Erythroblast (primary cell): ENCODE measurements around the gene APLP2.
"Not testable (repeated sequence)": the region's sequence is repeated elsewhere in the genome, so short reads cannot be mapped to it uniquely, and the experiment has no call there.

Source experiments
- DNase-seq, 2 experiments: peaks; one replicate each; lab custom pipeline; 2025; lab: John Stamatoyannopoulos, UW
- GATA1 ChIP-seq: IDR thresholded peaks from 2 replicates; pipeline ENCODE4 v1.6.1; 2011; ENCODE audit warnings: low read depth, mild to moderate bottlenecking, control low read depth, low read length, moderate library complexity
- POLR2A ChIP-seq: IDR thresholded peaks from 2 replicates; pipeline ENCODE4 v1.6.1; 2011; ENCODE audit warnings: mild to moderate bottlenecking, low read length

APLP2 gene

DNA sequence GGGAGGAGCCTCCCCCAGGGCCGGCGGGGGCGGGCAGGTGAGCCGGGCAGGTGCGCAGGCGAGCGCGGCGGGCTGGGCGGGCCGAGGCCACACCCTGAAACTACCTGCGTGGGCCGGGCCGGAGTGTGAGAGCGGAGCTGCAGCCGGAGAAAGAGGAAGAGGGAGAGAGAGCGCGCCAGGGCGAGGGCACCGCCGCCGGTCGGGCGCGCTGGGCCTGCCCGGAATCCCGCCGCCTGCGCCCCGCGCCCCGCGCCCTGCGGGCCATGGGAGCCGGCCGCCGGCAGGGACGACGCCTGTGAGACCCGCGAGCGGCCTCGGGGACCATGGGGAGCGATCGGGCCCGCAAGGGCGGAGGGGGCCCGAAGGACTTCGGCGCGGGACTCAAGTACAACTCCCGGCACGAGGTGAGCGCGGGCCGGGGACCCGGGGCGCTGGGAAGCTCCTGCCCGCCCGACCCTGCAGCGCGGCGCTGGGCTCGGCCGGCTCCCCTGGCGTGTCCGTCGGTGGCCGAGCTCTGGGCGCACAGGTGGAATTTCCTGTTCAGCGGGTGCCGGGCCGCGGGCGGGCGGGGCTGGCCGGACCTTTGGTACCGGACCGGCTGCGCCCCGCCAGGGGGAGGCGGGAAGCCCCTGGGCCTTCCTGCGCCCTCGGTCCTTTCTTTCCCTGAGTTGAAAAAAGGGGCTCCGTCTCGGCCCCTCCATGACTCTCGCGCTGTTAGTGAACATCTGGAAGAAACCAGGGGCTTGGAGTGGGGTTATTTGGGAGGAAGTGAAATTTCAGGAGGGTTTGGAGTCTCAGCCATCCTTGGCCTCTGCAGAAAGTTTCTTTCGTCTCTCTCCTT lies 90.2 kb downstream of the APLP2 start, which contains the start of gene ST14:
Gene ST14 (plus strand): TSS at position 126 of the 841 bp plus-strand sequence. CDS start 198 bp downstream, at position 324.
- TF ChIP-seq POLR2A (no peak), GATA1 (no peak)
- DNase-seq = no peak

- DNase-seq = no peak
- TF ChIP-seq POLR2A (no peak), GATA1 (no peak)
Observed at GRCh38 chr11:130160498-130161155, 90.9 kb downstream of the APLP2 start.

DNA sequence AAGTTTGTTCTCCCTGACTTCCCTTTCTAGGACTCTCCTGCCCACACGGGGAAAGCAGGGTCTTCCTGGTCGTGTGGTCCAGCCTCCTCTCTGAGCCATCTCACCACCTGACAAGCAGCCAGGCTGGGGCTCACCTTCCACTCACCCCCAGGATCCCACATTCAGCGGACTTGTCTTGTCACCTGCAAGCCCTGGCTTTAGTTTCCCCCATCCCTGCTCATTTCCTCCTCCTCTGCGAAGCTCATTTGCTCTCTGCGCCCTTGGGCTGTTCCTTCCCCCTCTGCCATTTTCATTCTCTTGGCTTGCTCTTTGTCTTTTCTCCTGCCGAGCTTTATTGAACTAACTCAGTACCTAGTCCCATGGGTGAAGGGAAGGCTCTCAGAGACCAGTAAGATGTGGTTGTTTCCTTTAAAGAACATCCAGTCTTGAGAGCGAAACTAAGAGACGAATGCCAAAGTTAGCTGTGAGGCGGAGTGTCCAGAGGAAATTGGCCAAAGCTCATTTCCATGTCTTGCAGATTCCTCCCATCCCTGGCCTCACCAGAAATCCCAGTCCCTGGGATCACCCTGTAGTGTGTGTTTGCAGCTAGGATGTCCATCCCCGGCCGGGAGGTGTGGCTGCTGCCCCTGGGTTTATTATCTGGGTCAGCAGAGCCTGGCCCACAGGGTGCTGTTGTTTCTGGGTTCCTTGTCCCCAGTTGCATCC lies 91.9 kb downstream of the APLP2 start:
- DNase-seq = no peak
- TF ChIP-seq GATA1 (no peak), POLR2A (no peak)

- TF ChIP-seq POLR2A (no peak), GATA1 (no peak)
- no peak for DNase-seq
Observed at GRCh38 chr11:130162733-130163132, 93.0 kb downstream of the APLP2 start.

- TF ChIP-seq POLR2A = no peak
- no peak for TF ChIP-seq GATA1
- DNase-seq = no peak
Observed at GRCh38 chr11:130163346-130164220, 93.9 kb downstream of the APLP2 start.

DNA sequence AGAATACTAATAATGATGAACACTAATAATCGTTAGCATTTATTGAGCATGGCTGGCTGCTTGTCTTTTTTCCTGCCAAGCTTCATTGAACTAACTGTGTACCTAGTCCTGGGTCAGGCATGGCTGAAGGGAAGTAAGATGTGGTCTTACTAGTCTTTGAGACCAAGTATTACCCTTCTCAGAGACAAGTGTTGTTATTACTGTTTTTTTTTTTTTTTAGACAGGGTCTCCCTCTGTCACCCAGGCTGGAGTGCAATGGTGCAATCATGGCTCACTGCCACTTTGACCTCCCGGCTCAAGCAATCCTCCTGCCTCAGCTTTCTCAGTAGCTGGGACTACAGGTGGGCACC lies 94.5 kb downstream of the APLP2 start:
- no peak for TF ChIP-seq GATA1
- no peak for TF ChIP-seq POLR2A

GRCh38 chr11:130165601-130166456 lies 96.1 kb downstream of the APLP2 start:
- TF ChIP-seq POLR2A (no peak), GATA1 (no peak)
- DNase-seq = no peak

More for the DNA sequence above, 94.5 kb downstream of the APLP2 start:
- DNase-seq = no peak

DNA sequence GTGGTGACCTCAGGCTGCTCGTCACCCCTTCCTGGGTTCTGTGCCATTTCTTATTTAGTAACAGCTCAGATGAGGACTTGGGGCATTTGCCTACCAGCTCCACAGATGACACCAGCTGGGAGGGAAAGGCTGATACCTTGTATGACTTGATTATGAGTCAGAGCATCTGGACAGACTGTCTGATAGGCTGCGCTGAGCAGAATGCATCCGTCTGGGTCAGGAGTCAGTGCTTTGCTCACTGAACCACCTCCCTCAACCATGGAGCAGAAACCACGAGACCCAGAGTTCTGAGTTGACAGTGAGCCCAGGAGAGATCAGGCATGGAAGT lies 96.7 kb downstream of the APLP2 start:
- DNase-seq = no peak
- TF ChIP-seq GATA1 (no peak), POLR2A (no peak)

GRCh38 chr11:130167146-130167545 lies 97.5 kb downstream of the APLP2 start:
- no peak for TF ChIP-seq GATA1
- TF ChIP-seq POLR2A = no peak

GRCh38 chr11:130168105-130168504 lies 98.4 kb downstream of the APLP2 start:
- TF ChIP-seq GATA1 (no peak), POLR2A (no peak)
- no peak for DNase-seq

More at GRCh38 chr11:130167146-130167545, 97.5 kb downstream of the APLP2 start:
- no peak for DNase-seq

GRCh38 chr11:130170345-130170744 lies 100.7 kb downstream of the APLP2 start:
- no peak for DNase-seq
- TF ChIP-seq GATA1 (no peak), POLR2A (no peak)

GRCh38 chr11:130171534-130171933 lies 101.8 kb downstream of the APLP2 start:
- no peak for DNase-seq
- TF ChIP-seq POLR2A (no peak), GATA1 (no peak)

- DNase-seq = not testable (repeated sequence)
Observed at GRCh38 chr11:130172001-130172400, 102.3 kb downstream of the APLP2 start.
